OCI-LY7 (cell line): ENCODE data around the gene PRR5L. TPM values are rescaled to one million over a fixed set of nuclear protein-coding genes. Genes with fewer than 3 reads are reported as not detected.

Experiments
- BruUV-seq: library from RNA; stranded (reverse); fragments of 400-500 nt; replicated peaks from 2 replicates; lab custom pipeline; 2021; lab: Mats Ljungman, UMichigan
- CTCF ChIA-PET: fragments of 300-600 bp; sonication (Branson Sonifier 250); formaldehyde crosslinking; loops from one replicate; lab custom pipeline; 2022; ENCODE audit warnings: antibody characterized with exemption; ENCODE audit not compliant: unreplicated experiment; lab: Charles Lee
- POLR2A ChIA-PET: fragments of 300-600 bp; sonication (Branson Sonifier 250); formaldehyde crosslinking; loops from one replicate; lab custom pipeline; 2022; ENCODE audit warnings: antibody characterized with exemption; lab: Charles Lee
- DNase-seq: peaks from one replicate; pipeline ENCODE4 v3.0.0-alpha.2; 2015; ENCODE audit warnings: low spot score
- H2AFZ ChIP-seq: fragments of 200-600 bp; sonication (generic), shearing (Covaris generic); 2 replicates; pipeline ENCODE4 v1.6.1; 2014; ENCODE audit warnings: mild to moderate bottlenecking, antibody characterized with exemption, low read length, moderate library complexity
- H3K27ac ChIP-seq: fragments of 200-600 bp; sonication (generic); 2 replicates; pipeline ENCODE4 v1.5.1; 2014; ENCODE audit warnings: mixed run types, low read depth, mild to moderate bottlenecking, moderate library complexity, low read length, inconsistent platforms; ENCODE audit not compliant: poor library complexity, severe bottlenecking
- H3K36me3 ChIP-seq: fragments of 200-600 bp; sonication (generic); 2 replicates; pipeline ENCODE4 v1.6.1; 2014; ENCODE audit warnings: mild to moderate bottlenecking, antibody characterized with exemption, low read length, moderate library complexity, mixed read lengths; ENCODE audit not compliant: insufficient read depth
- H3K4me1 ChIP-seq: fragments of 200-600 bp; sonication (generic); 2 replicates; pipeline ENCODE4 v1.5.1; 2014; ENCODE audit warnings: mild to moderate bottlenecking, low read length; ENCODE audit not compliant: insufficient read depth, poor library complexity, severe bottlenecking
- H3K4me2 ChIP-seq: fragments of 200-600 bp; sonication (generic); 2 replicates; pipeline ENCODE4 v1.6.1; 2014; ENCODE audit warnings: mild to moderate bottlenecking, low read length
- H3K4me3 ChIP-seq: fragments of 200-600 bp; sonication (generic); 2 replicates; pipeline ENCODE4 v1.5.1; 2014; ENCODE audit warnings: mild to moderate bottlenecking, low read depth, low read length; ENCODE audit not compliant: poor library complexity, severe bottlenecking
- H3K79me2 ChIP-seq: fragments of 200-600 bp; sonication (generic); 2 replicates; pipeline ENCODE4 v1.6.1; 2016; ENCODE audit warnings: low read depth, mild to moderate bottlenecking, low read length, moderate library complexity, mixed read lengths; ENCODE audit not compliant: insufficient read depth
- H3K9me2 ChIP-seq: fragments of 200-600 bp; sonication (generic); 2 replicates; pipeline ENCODE4 v1.6.1; 2016; ENCODE audit warnings: mild to moderate bottlenecking, low read length, mixed read lengths; ENCODE audit not compliant: insufficient read depth
- H3K9me3 ChIP-seq: fragments of 200-600 bp; sonication (generic); 2 replicates; pipeline ENCODE4 v1.6.1; 2014; ENCODE audit warnings: mild to moderate bottlenecking, mixed run types, low read length, mixed read lengths
- H4K20me1 ChIP-seq: fragments of 200-600 bp; sonication (generic); 2 replicates; pipeline ENCODE4 v1.6.1; 2014; ENCODE audit warnings: mild to moderate bottlenecking, antibody characterized with exemption, low read length, moderate library complexity, mixed read lengths; ENCODE audit not compliant: insufficient read depth
- EZH2phosphoT487 ChIP-seq: fragments of 200-600 bp; sonication (generic); IDR thresholded peaks from 2 replicates; pipeline ENCODE4 v1.6.1; 2018; ENCODE audit warnings: low read depth, borderline replicate concordance, mild to moderate bottlenecking, mixed run types, antibody characterized with exemption, low read length, moderate library complexity, mixed read lengths
- intact Hi-C: fragments of 100-400 bp; cut with micrococcal nuclease; formaldehyde crosslinking; loops from one replicate; pipeline ENCODE4 v1.10.0; 2022; ENCODE audit not compliant: unreplicated experiment
- total RNA-seq, 2 experiments: library from RNA; depleted of rRNA in 1 of 2; stranded (reverse); fragments of >200 nt in 1 of 2; shearing (Covaris generic) in 1 of 2; gene quantifications; 2 replicates each; pipeline ENCODE4 v1.2.3, GENCODE V29; 2014 to 2022
- TF ChIP-seq, protein P1 (sequence below): fragments of 200-600 bp; sonication (generic); conservative IDR thresholded peaks from 2 replicates; pipeline ENCODE4 v1.5.1; 2014; ENCODE audit warnings: mild to moderate bottlenecking, antibody characterized with exemption, low read length, moderate library complexity, mixed read lengths

Gene PRR5L
- total RNA-seq, 2 experiments from 2014 or later, result not detected

DNA sequence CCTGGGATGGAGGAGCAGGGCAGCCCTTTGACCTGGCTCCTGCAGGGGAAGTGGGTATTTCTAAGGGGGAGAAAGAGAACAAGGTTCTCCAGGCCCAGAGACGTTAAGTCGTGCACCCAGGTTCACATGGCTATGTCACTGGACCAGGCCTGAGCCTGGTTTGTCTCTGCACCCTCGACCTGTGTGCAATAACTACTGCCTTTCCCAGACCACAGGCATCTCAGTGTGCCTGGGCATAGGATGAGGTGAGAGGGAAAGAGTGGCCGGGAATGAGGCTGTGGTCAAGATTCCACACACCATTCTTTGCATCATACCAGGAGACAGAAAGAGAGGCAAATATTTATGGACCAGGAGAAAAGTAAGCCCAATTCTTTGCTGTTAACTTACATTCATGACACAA is 66.8 kb downstream of the PRR5L start:
- ChIA-PET POLR2A (no interaction called here), CTCF (no interaction called here)
- Histone ChIP-seq H3K4me3 (no peak overlapping the region), H3K4me1 (peaks cover 82% of the 10 kb centered on the region), H4K20me1 (no peaks in the 10 kb centered on the region), H3K9me3 (no peaks in the 10 kb centered on the region), H3K27ac (peak overlapping the region; percentile 45), H3K36me3 (no peaks in the 10 kb centered on the region), H3K9me2 (no peaks in the 10 kb centered on the region), H3K79me2 (no peaks in the 10 kb centered on the region), H3K4me2 (peak overlapping the region; percentile 30; the same call in 1 of the 2 replicates), H2AFZ (peak overlapping the region; percentile 30; the same call in 1 of the 2 replicates)
- TF ChIP-seq EZH2phosphoT487, result no peak
- TF ChIP-seq, protein P1, sequence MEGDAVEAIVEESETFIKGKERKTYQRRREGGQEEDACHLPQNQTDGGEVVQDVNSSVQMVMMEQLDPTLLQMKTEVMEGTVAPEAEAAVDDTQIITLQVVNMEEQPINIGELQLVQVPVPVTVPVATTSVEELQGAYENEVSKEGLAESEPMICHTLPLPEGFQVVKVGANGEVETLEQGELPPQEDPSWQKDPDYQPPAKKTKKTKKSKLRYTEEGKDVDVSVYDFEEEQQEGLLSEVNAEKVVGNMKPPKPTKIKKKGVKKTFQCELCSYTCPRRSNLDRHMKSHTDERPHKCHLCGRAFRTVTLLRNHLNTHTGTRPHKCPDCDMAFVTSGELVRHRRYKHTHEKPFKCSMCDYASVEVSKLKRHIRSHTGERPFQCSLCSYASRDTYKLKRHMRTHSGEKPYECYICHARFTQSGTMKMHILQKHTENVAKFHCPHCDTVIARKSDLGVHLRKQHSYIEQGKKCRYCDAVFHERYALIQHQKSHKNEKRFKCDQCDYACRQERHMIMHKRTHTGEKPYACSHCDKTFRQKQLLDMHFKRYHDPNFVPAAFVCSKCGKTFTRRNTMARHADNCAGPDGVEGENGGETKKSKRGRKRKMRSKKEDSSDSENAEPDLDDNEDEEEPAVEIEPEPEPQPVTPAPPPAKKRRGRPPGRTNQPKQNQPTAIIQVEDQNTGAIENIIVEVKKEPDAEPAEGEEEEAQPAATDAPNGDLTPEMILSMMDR, result no peak
- BruUV-seq, result no TSS peak
- intact Hi-C loops, result no loop called here
- DNase-seq, result no peak

GRCh38 chr11:36363361-36364268 is 67.5 kb downstream of the PRR5L start:
- DNase-seq, result peak; percentile 40
- no peaks in the 10 kb centered on the region for H3K79me2 ChIP-seq
- intact Hi-C loops, result no loop called here
- H2AFZ ChIP-seq, result peak overlapping the region; percentile 57; the same call in 1 of the 2 replicates
- no peaks in the 10 kb centered on the region for H3K9me2 ChIP-seq
- no peaks in the 10 kb centered on the region for H3K36me3 ChIP-seq
- peak overlapping the region; percentile 30 for H3K4me2 ChIP-seq
- ChIA-PET CTCF (no interaction called here), POLR2A (interaction anchor here (0.6 to 1.3 kb wide), 2 partner anchors 10 to 122 kb away, joined by 3 read pairs; no protein-coding TSS in a partner anchor)
- peak overlapping the region; percentile 45 for H3K27ac ChIP-seq
- TF ChIP-seq EZH2phosphoT487, result no peak
- TF ChIP-seq, protein P1, result no peak
- H3K4me3 ChIP-seq, result no peak overlapping the region
- no TSS peak for BruUV-seq
- no peaks in the 10 kb centered on the region for H3K9me3 ChIP-seq
- peaks cover 75% of the 10 kb centered on the region for H3K4me1 ChIP-seq
- H4K20me1 ChIP-seq, result no peaks in the 10 kb centered on the region
